ENCODE measurements around the gene NEIL1.

DNA sequence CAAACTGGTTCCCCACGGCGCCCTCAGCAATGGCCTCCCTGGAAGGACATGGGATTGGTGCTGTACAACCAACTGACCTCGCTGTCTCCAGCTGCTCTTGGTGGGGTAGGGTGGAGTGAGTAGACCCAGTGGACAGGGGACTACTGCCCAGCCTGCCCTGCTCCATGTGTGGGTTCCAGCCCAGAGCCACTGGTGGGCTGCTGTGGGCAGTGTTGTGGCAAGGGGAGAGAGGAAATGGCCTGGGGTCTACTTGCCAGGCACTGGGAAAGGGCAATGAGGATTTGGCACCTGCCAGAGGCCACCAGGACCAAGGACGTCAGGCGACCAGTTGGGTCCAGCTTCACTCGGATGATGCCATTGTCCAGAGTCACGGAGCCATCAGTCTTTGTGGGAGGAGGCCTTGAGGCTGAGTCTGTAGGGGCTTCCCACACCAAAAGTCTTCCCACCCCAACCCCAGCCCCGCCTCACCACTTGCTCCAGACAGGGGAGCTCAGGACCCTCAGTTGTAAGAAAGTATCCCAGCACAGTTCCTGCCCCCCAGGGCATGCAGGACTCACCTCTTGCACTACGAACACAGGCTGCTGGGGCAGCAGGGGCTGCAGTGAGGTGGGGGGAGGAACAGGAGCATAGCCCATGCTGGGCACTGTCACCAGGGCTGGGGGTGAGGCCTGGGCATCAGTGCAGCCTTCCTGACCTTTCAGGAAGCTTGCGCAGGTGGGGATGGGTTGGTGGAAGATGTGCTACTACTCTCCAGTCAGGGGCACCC, 12.1 kb downstream of the NEIL1 start:
- TF ChIP-seq CTCF (conservative IDR thresholded peaks at IDR 0.05 in 1 of 2, IDR thresholded peaks at IDR 0.05 in 1 of 2; ENCODE audit: low read depth in 1 of 2, low read length in 2 of 2): no peak
- no peak for TF ChIP-seq EZH2 (IDR thresholded peaks at IDR 0.05; ENCODE audit: low read length, missing control alignments)

Measured in fibroblast of lung (primary cell).